GF-D8 (cell line): ENCODE results near the gene RAD9A.
A peak's percentile ranks its signal among the peaks of the same experiment; 100 is the strongest.

Source experiments
- DNase-seq: peaks from one replicate; lab custom pipeline; 2025; lab: John Stamatoyannopoulos, UW

Gene RAD9A

DNA sequence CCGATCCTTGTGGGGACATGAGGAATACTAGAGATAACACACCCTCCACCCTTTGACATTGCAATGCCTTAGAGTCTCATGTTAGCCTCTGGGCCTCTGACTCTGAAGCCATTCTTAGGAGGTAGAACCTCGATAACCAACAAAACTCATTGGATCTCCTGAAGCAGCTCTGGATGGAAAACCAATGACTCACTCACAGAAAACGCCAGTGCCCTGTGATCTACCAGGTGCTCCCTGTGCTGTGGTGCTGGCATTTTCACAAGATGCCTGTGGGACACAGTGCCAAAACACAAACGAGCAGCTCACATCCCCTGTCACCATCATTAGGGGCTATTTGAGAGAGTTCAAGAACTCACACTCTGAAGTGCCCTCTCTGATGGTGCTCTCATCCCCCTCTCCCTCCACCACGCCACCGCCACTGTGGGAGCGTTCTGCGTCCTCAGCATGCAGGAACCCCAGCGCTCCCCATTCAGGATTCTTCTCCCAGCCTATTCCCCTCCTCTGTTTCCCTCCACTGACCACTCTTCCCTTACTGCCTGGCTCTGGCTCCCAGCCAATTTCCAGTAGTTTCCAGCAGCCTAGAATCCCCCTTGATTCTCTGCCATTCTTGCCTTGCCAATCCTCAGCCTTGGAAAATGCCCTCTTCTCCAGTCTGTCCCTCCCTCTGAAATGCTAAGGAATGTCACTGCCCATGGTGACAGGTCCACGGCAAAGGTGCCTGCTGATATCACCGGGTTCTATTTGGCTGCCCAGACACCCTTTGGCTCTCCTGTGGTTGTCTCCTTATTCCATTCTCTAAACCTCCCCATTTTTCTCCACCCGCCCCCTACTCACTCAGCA, 33.7 kb upstream of the RAD9A start:
- no peak for DNase-seq

DNA sequence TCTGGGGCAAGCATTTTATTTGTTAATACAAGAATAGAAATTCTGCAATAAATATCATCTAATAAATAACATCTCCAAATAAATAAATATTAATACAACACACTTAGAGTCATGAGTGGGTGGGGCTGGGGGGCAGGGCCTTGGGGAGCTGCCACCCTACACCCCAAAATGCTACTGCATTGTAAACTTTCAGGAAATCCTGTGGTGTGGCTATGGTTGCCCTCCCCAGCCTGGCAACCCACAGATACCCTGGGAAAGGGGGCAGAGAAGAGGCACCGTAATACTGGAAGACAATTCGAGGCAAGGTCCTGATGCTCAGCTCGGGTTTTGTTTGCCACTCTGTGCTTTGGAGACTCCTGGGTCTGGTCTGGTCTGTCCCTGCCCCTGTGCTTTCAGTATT, 27.6 kb upstream of the RAD9A start:
- no peak for DNase-seq

DNA sequence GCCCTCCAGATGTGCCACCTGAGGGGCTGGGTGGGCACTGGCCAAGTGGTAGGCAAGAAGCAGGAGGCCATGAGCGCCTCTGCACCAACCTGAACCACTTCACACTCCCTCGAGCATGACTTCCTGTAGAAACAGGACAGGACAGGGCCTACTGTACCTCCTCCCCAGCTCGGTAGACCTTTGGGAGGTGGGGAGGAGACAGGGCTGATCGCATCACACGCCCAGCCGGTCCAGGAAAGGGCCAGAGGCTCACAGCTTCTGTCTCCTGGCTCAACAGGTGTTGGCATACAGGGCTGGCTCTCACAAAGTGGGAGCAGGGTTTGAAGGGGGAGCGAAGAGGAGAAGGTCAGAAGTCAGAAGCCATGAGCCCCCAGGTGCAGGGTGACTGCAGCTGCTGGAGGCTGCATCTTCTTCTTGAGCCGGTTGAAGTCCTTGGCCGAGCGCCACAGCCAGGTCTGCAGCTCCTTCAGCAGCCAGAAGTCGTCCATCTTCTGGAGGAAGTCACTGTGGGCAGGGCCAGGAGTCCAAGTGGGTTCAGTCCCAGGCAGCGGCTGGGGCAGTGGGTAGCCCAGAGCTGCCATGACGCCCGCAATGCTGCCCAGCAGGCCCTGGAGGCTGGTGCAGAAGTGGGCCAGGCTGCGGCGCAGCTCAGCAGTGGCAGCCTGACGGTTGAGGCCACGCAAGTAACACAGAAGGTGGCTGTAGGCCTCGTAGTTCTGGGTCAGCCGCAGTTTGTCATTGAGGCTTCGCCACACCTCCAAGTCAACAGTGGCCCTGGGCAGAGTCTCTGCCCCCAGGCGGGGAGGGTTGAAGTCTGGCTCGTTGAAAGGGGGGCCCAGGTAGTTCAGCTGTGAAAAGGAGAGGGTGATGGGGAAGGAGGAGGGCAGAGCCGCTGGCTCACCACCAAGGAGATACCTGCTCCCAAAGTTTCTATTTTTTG, 26.7 kb upstream of the RAD9A start:
- DNase-seq, result no peak

DNA sequence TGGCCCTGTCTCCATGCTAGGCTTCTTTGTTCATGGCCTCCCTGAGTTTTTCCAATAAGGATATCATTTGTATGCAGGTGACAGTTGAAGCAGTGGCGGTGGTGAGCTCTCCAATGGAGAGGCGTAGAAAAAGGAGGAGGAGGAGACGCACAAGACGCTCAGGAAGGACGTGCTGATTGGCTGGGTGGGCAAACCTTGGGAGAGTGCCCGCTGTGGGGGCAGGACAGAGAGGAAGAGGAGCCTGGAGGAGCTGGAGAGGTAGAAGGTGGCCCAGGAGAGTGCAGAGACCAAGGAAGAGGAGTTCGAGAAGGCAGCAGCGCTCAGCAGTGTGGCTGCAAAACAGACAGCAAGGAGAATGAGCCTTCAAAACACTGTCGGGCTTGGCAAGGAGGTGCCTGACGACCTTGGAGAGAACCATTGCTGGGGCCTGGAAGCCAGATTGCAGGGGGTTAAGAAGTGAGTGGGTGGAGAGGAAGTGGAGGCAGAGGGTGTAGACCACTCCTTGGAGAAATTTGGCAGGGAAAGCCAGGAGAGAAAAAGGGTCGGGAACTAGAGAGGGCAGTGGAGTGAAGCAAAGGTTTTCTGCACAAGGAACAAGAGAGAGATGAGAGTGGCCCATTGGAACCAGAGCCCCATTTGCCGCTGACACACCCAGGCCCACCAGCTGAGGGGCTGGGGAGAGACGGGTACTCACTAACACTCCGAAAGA, 25.9 kb upstream of the RAD9A start:
- no peak for DNase-seq

DNA sequence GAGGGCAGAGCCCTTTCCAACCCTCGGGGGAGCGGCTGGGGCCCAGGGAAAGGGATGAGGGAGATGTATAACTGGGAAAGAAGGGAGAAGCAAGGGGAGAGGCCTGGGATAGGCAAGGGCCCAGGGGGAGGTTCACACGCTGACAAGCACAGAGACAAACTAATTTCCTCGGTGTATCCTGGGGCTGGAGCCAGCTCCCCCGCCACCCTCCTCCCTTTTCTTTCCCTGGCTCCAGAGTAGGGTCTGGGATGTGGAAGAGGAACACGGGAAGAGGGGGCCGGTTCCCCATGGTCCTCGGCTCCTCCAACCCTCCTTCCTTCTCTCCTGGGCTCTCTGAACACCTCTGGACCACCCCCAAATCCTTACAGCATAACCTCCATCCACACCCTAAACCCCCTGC, 25.2 kb upstream of the RAD9A start:
- no peak for DNase-seq

DNA sequence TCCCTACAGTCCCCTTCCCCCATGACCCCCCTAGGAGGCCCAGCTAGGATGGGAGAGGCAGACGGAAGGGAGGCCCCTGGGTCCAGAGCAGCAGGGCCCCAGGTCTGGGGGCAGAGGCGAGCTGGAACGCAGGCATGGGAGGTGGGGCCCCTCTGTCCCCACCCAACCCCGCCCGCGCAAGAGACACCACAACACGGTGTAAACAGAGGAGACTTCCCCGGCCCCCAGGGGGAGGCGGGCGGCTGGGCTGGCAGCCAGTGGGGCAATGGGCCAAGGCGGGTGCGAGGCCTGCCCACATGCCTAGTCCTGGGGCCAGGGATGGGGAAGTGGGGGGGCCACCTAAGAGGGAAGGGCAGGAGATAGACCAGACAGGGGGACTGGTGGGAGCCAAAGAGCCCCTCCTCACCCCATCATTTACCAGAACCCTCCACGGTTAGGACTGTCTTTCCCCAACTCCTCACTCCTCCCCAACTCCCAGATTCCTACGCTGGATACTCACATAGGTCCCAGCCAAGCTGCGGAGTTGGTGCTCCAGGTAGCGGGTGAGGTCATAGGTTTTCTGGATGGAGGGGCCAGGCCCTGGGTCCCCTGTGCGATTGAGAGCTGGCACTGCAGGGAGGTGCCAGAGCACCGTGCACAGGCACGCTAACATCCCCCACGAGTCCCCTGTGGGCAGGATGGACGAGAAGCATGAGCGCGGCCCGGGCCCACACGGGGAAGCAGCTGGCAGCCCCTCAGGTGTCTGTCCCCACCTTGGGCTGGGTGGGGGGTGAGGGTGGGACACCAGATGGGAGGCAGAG, 24.6 kb upstream of the RAD9A start:
- no peak for DNase-seq

DNA sequence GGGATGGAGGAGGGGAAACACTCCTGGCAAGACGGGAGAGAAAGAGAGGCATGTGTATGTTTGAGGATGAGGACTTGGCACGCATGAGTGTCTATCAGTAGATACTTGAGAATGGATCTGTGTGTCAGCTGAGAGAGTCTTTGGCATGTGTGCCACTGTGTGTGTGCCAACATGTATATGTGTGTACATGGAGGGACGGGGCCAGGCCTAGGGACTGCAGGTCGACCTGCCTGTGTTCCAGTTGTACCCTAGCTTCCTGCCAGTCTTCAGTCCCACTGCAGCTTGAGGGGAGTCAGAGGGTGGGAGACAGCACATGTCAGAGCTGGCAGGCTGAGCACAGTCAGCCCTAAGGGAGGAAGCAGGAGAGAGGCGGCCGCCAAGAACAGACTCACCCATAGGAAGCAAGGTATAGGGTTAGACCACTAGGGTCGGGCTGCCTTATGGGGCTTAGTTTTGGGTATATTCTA, 24.0 kb upstream of the RAD9A start:
- DNase-seq, result no peak

DNA sequence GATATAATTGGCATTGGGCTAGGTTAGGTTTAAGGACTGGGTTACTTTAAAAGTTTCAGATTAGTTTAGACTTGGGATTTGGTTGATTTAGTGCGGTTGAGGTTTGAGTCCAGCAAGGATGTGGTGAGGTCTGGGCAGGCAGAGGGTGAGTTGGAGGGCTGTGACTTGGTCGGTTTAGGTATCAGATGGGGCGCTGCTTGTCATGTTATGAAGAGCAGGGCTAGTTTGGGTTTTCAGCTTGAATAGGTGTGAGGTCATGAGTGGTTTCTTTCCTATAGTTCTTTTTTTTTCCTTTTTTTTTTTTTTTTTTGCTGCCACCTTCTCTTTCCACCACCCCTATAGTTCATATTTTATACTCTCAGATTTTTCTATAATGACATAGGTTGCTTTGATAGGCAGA, 23.2 kb upstream of the RAD9A start:
- no peak for DNase-seq

DNA sequence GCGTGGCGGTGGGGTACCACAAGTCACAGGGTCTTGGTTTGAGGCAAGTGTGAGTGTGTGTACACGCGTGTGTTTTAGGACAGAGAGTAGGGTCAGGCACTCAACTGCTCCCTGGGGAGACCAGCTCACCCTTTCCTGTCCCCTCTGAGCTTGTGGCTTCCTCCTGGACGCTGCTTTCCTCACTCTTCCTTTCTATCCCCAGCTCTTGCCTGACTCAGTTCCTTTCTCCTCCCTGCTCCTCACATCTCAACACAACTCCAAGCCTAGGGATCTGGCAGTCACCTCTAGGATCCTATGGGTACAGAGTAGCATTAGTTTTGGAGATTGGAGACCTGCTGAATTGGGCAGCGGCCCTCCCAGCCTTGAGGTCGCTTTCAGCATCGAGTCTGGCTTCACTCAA, 22.5 kb upstream of the RAD9A start:
- no peak for DNase-seq

DNA sequence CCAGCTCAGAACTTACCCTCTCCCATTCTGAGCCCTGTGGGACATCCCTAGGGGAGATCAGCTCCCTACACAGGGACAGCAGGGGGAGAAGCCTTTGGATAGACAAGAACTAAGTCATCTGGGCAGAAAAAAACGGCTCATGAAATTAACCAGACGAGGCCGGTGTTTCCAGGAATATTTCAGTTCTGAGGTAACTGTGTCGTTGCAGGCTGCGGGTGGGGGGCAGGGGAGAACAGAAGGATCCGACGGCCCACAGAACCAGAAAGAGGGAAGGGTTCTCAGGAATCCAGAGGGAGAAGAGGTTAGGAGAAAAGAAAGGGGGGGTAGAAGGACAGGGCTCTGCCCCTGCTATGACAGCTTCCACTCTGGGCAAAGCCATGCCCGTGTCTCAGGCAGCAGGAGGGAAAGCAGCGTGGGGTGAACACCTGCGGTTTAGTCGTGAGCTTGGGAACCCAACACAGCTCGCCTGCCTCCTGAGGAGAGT, 21.9 kb upstream of the RAD9A start:
- DNase-seq, result no peak

DNA sequence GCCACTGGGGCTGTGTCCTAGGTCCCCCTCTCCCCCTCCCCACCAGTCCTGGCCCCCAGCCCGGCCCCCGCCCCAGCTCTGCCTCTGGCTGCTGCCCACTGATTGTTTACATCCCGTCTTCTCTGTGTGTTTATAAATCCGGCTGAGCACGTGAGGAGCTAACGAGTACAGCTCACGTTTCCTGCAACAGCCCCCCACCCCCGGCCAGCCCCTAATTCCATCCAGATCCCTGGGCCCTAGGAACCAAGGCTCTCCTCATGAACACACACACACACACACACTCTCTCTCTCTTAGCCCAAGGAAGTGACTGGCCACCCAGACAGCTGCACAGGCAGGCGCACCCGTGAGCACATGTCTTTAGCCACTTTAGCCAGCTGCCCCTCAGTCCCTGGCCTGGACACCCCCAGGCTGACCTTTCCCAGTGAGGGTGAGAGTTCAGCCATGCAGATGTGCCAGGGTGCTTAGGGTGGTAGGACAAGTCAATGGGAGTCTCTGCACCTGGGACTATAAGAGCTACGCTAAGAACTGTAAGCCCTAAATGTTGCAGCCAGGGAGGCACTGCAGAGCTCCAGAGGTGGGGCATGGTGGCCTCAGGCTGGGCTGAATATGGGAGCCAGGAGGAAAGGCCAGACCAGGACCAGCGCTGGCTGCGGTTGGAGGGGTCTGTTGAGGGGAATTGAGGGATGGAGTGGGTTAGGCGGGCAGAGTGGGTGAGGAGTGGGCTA, 21.3 kb upstream of the RAD9A start:
- DNase-seq, result peak; percentile 16

DNA sequence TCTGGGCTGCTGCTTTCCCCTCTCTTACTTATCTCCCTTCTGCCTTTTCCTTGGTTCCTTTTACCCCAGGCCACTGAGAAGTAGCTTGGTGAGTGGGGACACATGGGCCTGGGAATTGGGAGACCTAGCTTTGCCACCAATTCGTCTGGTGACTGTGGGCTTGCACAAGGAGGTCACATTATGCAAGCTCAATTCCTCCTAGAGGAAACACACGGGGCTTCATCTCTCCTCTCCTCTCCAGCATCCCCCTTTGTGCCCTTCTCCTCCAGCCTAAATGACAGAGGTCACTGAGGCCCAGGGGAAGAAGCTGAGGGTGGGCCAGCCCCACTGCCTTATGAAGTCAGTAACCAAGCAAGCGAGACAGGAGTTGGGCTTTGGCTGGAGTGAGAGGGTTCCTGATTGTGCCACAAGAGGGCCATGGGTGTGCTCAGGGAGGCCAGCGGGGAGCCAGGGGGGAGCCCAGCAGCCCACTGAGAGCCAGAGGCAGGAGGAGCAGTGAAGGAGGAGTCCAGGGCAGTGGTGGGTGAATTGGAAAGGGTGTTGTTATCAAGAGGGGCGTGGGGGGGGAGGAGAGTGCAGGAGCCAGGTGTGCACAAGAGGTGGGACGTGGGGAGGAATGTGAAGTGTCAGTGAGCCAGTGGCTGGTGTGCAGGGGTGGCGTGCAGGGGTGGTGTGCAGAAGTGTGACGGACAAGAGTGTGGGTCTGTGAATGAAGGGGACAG, 20.4 kb upstream of the RAD9A start:
- DNase-seq, result peak; percentile 61

DNA sequence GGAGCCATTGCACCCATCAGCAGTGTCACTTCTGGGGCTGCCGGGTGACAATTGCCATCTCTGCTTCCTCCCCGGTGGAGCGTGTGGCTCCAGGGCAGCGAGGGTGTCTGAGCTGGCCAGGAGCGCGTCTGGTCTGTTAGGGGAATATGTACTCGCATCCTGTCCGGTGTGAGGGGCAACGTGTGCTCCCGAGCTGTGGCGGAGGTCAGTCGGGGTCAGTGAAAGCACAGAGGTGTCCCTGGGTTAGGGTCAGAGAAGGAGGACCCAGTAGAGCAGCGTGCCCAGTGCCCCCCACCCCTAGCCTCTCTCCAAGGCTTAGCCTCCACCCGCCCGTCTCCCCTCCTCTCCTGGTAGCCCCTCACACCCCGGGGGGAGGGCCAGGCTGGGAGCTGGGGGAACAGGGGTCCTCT, 19.9 kb upstream of the RAD9A start:
- no peak for DNase-seq

DNA sequence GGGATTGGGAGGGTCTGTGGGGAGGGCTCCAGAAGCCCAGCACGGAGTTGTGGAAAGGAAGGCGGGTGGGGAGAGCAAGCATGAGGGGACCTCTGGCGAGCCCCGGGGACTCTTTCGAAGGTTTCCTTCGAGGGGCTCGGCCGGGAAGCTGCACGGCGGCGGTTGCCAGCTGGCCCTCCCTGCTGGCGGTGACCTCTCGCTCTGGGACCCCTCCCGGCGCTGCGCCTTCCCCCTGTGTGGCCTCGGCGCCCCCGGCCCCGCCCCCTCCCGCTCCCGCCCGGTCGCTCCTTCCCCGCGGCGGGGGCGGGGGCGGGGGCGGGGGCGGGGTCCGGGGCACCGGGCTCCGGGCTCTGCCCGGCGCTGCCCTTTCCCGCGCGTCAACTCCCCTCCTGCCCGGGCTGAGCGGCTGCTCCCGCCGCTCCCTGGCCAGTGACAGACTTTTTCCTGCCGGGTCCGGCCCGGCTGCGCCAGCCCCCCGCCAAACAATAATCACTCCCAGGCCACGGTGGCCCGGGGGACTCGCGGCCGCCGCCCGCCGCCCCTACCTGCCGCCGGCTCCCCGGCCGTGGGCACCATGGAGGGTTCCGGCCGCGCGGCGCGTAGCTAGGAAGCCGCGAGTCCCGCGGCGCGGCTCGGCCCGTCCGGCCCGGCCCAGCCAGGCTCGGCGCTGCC, 19.3 kb upstream of the RAD9A start:
- DNase-seq, result no peak

DNA sequence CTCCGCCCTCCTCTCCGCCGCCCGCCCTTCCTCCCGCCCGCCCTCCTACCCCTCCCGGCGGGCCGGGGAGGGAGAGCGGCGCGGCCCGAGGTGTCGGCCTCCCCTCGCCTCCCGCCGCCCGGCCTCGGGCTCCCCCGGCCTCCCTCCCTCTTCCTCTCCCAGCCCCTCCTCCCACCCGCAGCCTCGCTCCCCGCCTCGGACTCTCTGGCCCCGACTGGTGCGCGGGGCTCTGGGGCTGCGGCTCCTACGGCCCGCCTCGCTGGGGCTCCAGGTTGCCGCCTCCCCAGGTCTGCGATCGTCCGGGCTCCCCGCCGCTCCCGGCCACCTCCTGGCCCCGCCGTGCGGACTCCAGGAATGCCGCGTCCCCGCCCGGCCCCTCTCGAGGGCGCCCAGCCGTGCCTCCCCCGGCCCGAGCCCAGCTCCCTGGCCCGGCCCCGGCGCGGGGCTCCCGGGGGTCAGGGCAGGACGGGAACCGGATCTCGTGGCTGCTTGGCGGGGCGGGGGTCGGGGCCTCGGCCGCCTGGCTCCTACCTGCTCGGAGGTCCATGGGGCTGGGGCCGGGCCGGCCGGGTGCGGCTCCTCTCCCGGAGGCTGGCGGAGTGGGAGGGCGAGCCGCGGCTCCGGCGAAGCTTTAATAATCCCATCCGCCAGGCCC, 18.7 kb upstream of the RAD9A start, which contains the start of gene CLCF1:
Gene CLCF1 (minus strand): TSS at position 606 of the 655 bp plus-strand sequence. CDS start 59 bp downstream, at position 547.
- peak; percentile 32 for DNase-seq

DNA sequence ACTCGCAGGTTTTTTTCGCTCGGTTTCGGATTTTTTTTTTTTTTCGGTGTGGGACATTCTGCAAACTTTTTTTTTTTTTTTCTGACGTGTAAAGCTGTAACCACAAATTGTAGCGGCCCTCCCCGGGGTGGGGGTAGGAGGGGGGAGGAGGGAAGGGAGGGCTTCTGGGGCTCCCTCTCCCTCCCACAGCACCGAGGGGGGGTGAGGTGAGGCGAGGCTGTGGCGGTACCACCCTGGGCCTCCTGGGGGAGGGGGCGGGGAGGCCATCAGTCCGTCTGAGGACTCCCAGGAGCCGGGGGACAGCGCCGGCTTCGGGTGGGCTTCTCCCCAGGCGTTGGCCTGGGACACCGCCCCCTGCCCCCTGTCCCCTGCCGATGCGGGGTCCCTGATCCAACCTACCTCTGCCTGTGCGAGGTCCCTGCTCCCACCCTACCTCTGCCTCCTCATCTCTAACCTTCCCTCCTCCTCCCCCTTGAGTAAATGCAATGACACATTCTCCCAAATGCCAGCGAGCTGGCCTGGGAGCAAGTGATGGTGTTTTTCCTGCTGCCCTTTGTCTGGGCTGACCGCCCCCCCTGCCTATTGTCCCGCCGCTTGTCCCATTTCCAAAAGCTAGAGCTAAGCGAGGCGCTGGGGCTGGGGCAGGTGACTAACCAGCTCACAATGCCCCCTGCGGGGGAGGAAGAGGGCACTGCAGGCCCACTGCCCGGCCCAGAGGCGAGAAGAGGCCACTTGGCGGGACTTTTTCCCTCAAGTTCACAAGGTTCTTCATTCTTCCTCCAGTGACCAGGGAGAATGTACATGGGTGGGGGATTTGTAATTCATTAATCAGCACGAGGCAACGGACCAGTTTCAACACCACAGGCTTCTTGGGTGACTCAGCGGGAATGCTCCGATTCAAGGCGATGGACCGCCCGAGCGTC, 17.9 kb upstream of the RAD9A start:
- peak; percentile 46 for DNase-seq

DNA sequence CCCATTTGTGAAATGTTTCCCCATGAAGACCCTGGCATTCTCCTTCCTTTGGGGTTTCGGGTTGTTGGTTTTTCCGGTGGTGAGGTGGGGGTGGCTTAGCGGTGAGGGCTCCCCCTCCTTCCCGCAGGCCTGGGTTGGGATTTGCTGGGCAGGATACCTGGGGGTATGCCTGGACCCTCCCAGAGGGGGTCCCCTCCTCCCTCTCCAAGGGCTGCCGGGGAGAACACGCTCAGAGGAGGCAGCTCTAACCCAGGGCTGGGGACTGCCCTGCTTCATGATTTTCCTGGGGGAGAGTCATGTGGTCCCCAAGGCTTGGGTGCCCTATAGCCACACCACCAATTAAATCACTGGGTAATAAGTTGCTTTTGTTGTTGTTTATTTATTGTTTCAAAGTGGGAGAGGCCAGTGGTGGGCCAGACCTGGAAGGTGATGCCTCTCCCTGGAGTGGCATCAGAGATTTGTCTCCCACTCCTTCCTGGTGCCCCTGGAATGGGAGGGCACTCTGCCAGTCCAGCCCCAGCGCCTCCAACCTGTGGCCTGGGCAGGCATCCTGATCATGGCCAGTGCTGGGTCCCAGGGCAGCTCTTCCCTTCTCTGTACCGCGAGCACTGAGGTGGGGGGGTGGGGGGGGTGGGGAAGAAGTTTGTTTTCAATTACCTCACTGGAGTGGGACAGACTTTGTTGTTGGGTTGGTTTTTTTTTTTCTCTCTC, 17.1 kb upstream of the RAD9A start:
- DNase-seq, result no peak
